Activated CD4-positive, alpha-beta T cell treated with anti-CD3 and anti-CD28 coated beads, Interleukin-2, amount 50 U/mL, for 24 hours (primary cell): Measurements from ENCODE around the gene SEC14L1.

ENCODE experiments used
- DNase-seq, 2 donors: peaks; one replicate each; pipeline ENCODE4 v3.0.0-alpha.2; 2020; ENCODE audit warnings: low read depth in 1 of 2, low spot score in 1 of 2

SEC14L1 gene

GRCh38 chr17:77188084-77189066 lies 47.6 kb downstream of the SEC14L1 start:
- DNase-seq, result no peak

DNA sequence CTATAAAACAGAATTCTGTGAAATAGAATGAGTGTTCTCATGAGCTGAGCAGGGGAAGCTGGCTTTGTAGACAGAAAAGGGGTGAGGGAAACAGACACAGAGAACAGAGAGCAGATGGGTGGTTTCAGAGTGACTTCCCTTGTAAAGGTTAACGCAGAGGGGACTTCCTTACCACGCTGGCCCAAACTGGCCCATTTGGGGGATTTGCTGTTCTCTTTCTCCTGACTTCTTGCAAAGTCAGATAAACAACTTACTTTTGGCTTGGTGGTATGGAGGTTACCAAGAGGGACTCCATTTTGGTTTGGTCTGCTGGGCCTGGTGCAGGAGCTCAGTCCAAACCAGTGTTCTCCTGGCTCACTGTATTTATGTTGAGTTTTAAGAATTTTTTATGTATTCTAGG lies 48.4 kb downstream of the SEC14L1 start:
- peak in 1 of 2 donors; percentile 17 for DNase-seq

- no peak for DNase-seq
Measured at GRCh38 chr17:77190576-77190975, 49.8 kb downstream of the SEC14L1 start.

DNA sequence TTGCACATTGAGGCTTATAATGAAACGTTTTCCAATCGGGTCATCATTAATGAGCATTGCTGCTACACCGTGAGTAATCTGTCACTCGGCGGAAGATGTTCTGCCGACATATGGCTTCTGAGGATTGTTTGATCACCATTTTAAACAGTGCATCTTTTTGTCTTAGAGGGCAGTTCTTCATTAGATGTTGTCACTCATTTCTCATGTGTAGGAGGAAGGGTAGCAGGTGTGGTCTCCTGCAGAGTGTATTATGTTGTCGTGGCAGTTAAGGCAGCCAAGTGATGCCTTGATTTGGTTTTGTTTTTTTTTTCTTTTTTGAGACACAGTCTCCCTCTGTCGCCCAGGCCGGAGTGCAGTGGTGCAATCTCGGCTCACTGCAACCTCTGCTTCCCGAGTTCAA lies 50.5 kb downstream of the SEC14L1 start:
- no peak for DNase-seq

DNA sequence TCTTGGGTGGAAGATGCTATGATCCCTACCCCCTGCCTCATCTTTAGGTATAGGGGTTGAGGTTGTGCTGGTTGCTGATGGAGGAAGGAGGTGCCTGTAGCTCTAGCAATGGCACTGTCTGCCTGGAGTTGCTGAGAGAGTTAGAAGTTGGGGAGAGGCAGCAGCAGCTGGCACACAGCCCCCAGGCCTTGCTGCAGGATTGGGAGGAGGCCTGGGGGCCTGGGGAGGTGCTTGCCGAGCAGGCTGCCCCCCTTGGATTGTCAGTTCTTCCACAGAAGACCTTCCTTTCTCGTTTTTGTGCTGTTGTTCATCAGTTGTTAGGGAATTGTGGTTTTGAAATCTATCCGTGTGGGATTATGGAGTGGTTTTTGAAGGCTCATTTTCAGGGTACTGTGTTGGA lies 52.9 kb downstream of the SEC14L1 start:
- DNase-seq, result no peak

DNA sequence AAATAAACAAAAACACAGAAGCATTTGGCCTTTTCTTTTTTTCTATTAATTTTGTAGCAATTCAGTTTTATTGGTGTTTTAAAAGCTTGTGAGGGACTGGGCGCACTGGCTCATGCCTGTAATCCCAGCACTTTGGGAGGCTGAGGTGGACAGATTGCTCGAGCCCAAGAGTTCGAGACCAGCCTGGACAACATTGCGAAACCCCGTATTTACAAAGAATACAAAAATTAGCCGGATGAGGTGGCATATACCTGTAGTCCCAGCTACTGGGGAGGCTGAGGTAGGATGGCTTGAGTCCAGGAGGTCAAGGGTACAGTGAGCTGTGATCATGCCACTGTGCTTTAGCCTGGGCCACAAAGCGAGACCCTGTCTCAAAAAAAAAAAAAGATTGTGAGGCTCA lies 53.4 kb downstream of the SEC14L1 start:
- DNase-seq, result no peak

GRCh38 chr17:77196251-77196650 lies 55.5 kb downstream of the SEC14L1 start:
- DNase-seq, result no peak

DNA sequence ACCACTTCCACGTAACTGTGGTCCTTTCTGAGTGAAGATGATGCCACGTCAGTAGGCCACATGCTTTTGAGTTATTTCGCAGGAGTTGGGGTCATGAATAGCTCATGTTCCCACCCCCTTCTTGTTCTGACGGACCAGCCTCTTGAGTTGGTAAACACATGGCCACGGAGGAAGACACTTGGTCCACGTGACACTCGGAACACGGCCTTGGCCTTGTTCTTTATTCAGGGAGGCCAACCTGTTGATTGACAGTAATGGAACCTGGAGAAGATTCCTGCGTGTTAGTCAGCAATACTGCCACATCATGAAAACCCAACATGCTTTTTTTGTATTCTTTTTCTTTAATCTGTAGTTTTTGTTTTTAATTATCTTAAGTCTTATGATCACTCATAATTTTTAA lies 56.3 kb downstream of the SEC14L1 start:
- no peak for DNase-seq

DNA sequence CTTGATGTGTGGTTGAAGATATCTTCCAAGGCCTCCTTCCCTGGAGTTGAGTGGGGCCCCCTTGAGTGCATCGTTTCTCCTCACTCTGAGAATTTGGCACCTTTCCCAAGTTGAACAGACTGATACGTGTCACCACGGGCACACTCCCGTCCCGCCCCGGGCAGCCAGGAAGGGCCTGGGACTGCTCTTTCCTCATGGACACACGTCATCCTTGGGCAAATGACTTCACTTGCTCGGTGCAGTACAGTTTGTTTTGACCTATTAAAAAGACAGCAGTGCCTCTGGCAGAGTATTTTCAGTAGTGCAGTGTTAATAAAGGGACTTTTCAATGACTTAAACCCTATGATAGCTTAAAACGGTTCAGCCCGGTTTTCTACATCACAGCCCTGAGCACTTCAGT lies 59.9 kb downstream of the SEC14L1 start:
- no peak for DNase-seq

DNA sequence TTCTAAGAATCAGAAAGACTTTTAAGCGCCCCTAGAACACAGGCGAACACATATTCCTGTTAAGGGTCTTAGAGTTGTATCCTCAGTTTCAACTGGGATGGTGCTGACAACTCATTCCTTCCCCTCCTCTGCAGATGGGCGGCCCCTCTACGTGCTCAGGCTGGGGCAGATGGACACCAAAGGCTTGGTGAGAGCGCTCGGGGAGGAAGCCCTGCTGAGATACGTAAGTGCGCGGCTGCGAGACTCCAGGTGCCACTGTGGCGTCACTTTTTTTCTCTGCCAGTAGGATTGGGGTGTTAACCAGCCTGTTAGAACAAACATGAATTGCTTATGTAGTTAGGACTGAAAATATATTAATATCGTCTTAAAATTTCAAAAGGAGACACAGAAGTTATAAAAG lies 62.7 kb downstream of the SEC14L1 start:
- DNase-seq, result no peak

DNA sequence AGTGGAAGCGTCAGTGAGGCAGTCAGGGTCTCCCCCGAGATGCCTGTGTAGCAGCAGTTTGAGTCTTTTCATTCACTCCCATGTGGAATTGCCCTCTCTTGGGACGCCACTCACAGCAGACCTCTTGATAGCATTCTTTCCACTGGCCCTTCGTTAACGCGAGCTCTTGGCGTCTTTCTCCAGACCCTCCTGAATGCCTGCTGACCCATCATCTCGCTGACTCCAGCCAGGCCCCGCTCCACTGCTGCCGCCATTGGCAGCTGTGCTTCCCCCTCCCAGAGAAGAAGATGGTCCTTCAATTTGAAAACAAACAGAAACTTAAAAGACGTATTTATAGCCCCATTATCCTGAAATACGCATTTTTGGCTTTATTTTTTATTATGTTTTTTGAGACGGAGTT lies 63.1 kb downstream of the SEC14L1 start:
- no peak for DNase-seq

- DNase-seq, result no peak
Measured at GRCh38 chr17:77204536-77204935, 63.8 kb downstream of the SEC14L1 start.

DNA sequence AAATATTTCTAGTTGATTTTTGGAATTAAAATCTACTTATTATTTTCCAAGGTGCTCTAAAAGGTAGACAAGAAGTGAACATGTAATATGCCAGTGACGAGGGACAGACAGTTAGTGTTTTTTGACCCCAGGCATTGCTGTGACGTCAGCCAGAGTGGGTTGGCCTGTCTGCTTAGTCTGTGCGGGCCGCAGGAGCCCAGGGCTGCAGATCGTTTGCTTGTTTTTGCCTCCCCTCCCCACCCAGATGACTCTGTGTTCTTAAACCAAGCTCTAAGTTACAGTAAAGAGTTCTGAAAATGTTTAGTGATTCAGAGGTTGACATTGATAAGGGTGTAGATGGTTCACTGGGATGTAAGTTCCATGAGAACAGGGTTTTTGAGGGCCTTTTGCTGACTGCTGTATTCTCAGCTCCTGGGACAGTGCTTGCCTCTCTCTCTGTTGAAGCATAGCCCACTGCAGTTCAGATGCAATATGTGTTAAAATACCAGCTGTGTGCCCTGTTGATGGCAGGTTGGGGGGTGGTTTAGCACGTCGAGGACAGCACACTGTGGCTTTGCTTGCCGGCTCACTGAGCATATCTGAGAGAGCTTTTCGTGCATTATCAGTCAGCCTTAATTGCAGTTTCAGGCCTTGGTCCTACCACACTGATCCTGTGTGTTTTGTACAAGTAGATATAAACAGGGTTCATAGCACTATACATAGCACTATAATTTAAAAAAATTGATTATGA lies 64.8 kb downstream of the SEC14L1 start:
- DNase-seq, result no peak

- DNase-seq, result no peak
Measured at GRCh38 chr17:77206158-77206956, 65.6 kb downstream of the SEC14L1 start.

DNA sequence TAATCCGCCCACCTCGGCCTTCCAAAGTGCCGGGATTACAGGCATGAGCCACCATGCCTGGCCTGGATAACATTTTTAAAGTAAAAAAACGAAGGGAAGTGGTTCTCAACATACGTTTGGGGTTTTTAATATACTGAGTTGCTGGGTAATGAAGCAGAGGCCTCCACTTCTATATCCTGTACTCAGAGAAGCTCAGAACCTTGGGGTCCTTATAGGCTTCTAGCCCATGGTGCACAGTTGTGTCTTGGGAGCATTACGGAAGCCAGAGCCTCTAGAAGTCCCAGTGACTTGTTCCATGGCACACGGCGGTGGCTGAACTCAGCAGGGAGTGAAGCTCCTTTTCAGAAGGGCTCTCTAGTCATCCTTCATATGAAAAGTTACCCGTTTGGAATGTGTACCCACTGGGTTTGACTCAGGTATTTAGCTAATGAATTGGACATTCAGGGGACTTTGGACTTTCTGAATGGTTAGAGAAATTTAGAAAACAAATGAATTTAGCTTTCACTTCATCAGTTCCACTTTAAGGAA lies 67.0 kb downstream of the SEC14L1 start:
- no peak for DNase-seq

GRCh38 chr17:77208217-77208808 lies 67.5 kb downstream of the SEC14L1 start:
- DNase-seq, result no peak

- no peak for DNase-seq
Measured at GRCh38 chr17:77208856-77209255, 68.1 kb downstream of the SEC14L1 start.

- no peak for DNase-seq
Measured at GRCh38 chr17:77209330-77209748, 68.6 kb downstream of the SEC14L1 start.

GRCh38 chr17:77210331-77210730 lies 69.6 kb downstream of the SEC14L1 start:
- DNase-seq, result no peak

DNA sequence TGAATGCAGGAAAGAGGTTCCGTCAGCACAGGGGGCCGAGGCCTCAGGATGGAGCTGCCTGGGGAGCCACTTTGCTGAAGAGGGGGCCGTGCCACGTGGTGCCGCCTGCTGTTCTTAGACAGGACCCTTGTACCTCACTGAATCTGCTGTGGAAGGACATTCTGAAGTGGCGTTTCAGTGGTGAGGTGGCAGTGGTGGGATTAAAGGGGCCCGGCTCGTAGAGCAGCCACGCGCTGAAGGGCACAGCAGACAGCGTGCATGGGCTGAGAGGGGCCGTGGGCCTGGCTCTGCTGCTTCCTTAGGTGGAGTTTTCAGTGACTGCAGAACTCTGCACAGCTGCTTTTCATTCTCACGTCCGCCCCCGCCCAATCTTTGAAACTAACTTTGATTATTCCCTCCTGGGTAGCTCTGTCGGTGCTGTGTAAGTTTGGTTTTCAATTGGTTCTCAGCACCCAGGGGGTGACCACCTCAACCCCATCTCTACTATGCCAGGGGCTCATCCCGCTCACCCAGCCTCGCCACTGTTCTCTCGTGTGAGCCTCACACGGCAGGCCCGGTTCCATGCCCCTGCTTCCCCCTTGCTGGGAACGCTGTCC lies 70.3 kb downstream of the SEC14L1 start:
- no peak for DNase-seq
